T-cell (primary cell): ENCODE data around the gene WDR86. TPM values are rescaled to one million over a fixed set of nuclear protein-coding genes. Genes with fewer than 3 reads are reported as not detected.
A peak's percentile ranks its signal among the peaks of the same experiment; 100 is the strongest.

Experiments used
- ATAC-seq, 4 experiments: fragments of 200-7000 bp in 3 of 4; fragments of 150-1000 bp in 1 of 4; cut with Tn5 transposase; replicated peaks in 1 of 4; 1 replicate in 3 of 4; 2 replicates in 1 of 4; pipeline ENCODE4 v1.10.0; 2021; ENCODE audit warnings: moderate library complexity in 3 of 4, mild to moderate bottlenecking in 2 of 4, moderate number of reproducible peaks in 1 of 4
- CTCF ChIA-PET, 2 donors: fragments of 300-600 bp; sonication (Branson Sonifier 250); formaldehyde crosslinking; loops; one replicate each; lab custom pipeline; 2022; ENCODE audit warnings: antibody characterized with exemption in 2 of 2; lab: Charles Lee
- POLR2A ChIA-PET, 2 donors: fragments of 300-600 bp; sonication (Branson Sonifier 250); formaldehyde crosslinking; loops; one replicate each; lab custom pipeline; 2022; ENCODE audit warnings: antibody characterized with exemption in 2 of 2; lab: Charles Lee
- DNase-seq, 35 experiments: peaks; one replicate each; pipeline versions ENCODE4 v3.0.0 to v3.0.0-alpha.2; 2013 to 2023
- H3K27ac ChIP-seq: one replicate; pipeline ENCODE4 v1.5.1; 2013; ENCODE audit warnings: low read length
- H3K27me3 ChIP-seq, 2 experiments: replicated peaks in 1 of 2; 1 replicate in 1 of 2; 2 replicates in 1 of 2; pipeline versions ENCODE4 v1.6.1 to v1.7.0; 2013; ENCODE audit warnings: low read length in 1 of 2, mixed read lengths in 1 of 2; ENCODE audit not compliant: control insufficient read depth in 2 of 2, insufficient read depth in 2 of 2; ENCODE audit errors: extremely low read depth in 1 of 2
- H3K36me3 ChIP-seq, 2 donors: 1 replicate in 1 of 2; 2 replicates in 1 of 2; pipeline versions ENCODE4 v1.6.1 to v1.7.0; 2013; ENCODE audit warnings: low read length in 1 of 2; ENCODE audit not compliant: control insufficient read depth in 2 of 2, insufficient read depth in 1 of 2; ENCODE audit errors: extremely low read depth in 1 of 2
- H3K4me1 ChIP-seq, 2 experiments: 1 replicate in 1 of 2; 2 replicates in 1 of 2; pipeline versions ENCODE4 v1.6.1 to v1.7.0; 2013; ENCODE audit warnings: low read length in 2 of 2, mixed read lengths in 1 of 2; ENCODE audit not compliant: insufficient read depth in 2 of 2, control insufficient read depth in 1 of 2; ENCODE audit errors: extremely low read depth in 1 of 2
- H3K4me3 ChIP-seq, 2 donors: 1 replicate in 1 of 2; 2 replicates in 1 of 2; pipeline versions ENCODE4 v1.5.1 to v1.7.0; 2013; ENCODE audit warnings: mild to moderate bottlenecking in 2 of 2, low read length in 1 of 2, moderate library complexity in 1 of 2; ENCODE audit not compliant: control insufficient read depth in 1 of 2; ENCODE audit errors: extremely low read depth in 1 of 2
- H3K9me3 ChIP-seq: 2 replicates; pipeline ENCODE4 v1.7.0; 2013
- H3K27ac Mint-ChIP-seq, 2 donors: one replicate each; pipeline ENCODE4 v1.8.0; 2020 to 2021; ENCODE audit warnings: mild to moderate bottlenecking in 2 of 2, mixed read lengths in 2 of 2
- H3K27me3 Mint-ChIP-seq, 2 donors: one replicate each; pipeline ENCODE4 v1.8.0; 2021 to 2022; ENCODE audit warnings: mixed read lengths in 2 of 2
- H3K36me3 Mint-ChIP-seq: one replicate; pipeline ENCODE4 v1.8.0; 2021; ENCODE audit warnings: mixed read lengths
- H3K4me1 Mint-ChIP-seq, 3 donors: one replicate each; pipeline ENCODE4 v1.8.0; 2020 to 2022; ENCODE audit warnings: mixed read lengths in 3 of 3, mild to moderate bottlenecking in 1 of 3
- H3K4me3 Mint-ChIP-seq, 3 donors: one replicate each; pipeline ENCODE4 v1.8.0; 2020 to 2022; ENCODE audit warnings: mild to moderate bottlenecking in 3 of 3, mixed read lengths in 3 of 3, moderate library complexity in 3 of 3
- H3K9me3 Mint-ChIP-seq, 3 donors: one replicate each; pipeline ENCODE4 v1.8.0; 2020 to 2022; ENCODE audit warnings: mixed read lengths in 3 of 3
- WGBS: methylation state at CpG from one replicate; pipeline ENCODE4 v1.1.5; 2013; ENCODE audit warnings: missing lambda C conversion rate; ENCODE audit not compliant: insufficient coverage; 5-methylcytosine and 5-hydroxymethylcytosine counted together
- total RNA-seq, 35 experiments: library from RNA in 6 of 35; stranded (reverse) in 6 of 35; fragments of 120-200 nt in 1 of 35; gene quantifications; one replicate each; pipeline versions ENCODE4 v1.2.1 to v1.2.4 and lab custom pipeline; 2013 to 2026

WDR86 gene
- total RNA-seq, 5 donors from 2014 or later (not counting 1 experiment from before 2014, with no cell fraction given), result 3.1 to 26.0 (median 10.1) TPM

- H3K9me3 Mint-ChIP-seq, result no peaks in the 10 kb centered on the region
- H3K4me3 ChIP-seq, result no peak overlapping the region
- ATAC-seq, result no peak
- ChIA-PET POLR2A (no interaction called here), CTCF (no interaction called here)
- H3K4me1 ChIP-seq, result peaks cover 0 to 6% of the 10 kb centered on the region in 2 experiments
- H3K27me3 Mint-ChIP-seq, result peaks cover 0 to 2% of the 10 kb centered on the region in 2 donors
- no peak overlapping the region for H3K27ac ChIP-seq
- peaks cover 0 to 9% of the 10 kb centered on the region in 2 experiments for H3K27me3 ChIP-seq
- H3K4me3 Mint-ChIP-seq, result no peak overlapping the region
- no peak for DNase-seq
- H3K36me3 ChIP-seq, result no peaks in the 10 kb centered on the region
- H3K9me3 ChIP-seq, result no peaks in the 10 kb centered on the region
- peaks cover 6 to 16% (median 8%) of the 10 kb centered on the region in 3 donors for H3K4me1 Mint-ChIP-seq
- 95% methylated on average over 14 of the region's 14 CpGs for WGBS
- H3K36me3 Mint-ChIP-seq, result no peaks in the 10 kb centered on the region
- H3K27ac Mint-ChIP-seq, result no peak overlapping the region
These were observed 44.5 kb upstream of the WDR86 start for GRCh38 chr7:151454305-151454704.

GRCh38 chr7:151453326-151453791, 43.5 kb upstream of the WDR86 start:
- Mint-ChIP-seq H3K9me3 (no peaks in the 10 kb centered on the region), H3K27ac (no peak overlapping the region), H3K36me3 (no peaks in the 10 kb centered on the region), H3K4me1 (peaks cover 8 to 17% (median 8%) of the 10 kb centered on the region in 3 donors), H3K4me3 (no peak overlapping the region), H3K27me3 (peaks cover 0 to 2% of the 10 kb centered on the region in 2 donors)
- no peaks in the 10 kb centered on the region for H3K9me3 ChIP-seq
- ATAC-seq (no peak), DNase-seq (peak in 3 of 35 experiments; percentile 5 to 18 (median 15))
- CTCF ChIA-PET, result interaction anchor here in 1 of 2 donors (1.0 kb wide), 1 partner anchor 137 kb away, joined by 3 read pairs; no protein-coding TSS in a partner anchor
- H3K4me1 ChIP-seq, result peaks cover 0 to 14% of the 10 kb centered on the region in 2 experiments
- no peak overlapping the region for H3K27ac ChIP-seq
- WGBS, result 81% methylated on average over 13 of the region's 13 CpGs
- H3K36me3 ChIP-seq, result no peaks in the 10 kb centered on the region
- H3K4me3 ChIP-seq, result no peak overlapping the region
- H3K27me3 ChIP-seq, result peaks cover 0 to 16% of the 10 kb centered on the region in 2 experiments
- POLR2A ChIA-PET, result no interaction called here

GRCh38 chr7:151452680-151453325, 43.0 kb upstream of the WDR86 start:
- H3K36me3 ChIP-seq, result no peaks in the 10 kb centered on the region
- peaks cover 0 to 2% of the 10 kb centered on the region in 2 donors for H3K27me3 Mint-ChIP-seq
- no peaks in the 10 kb centered on the region for H3K9me3 ChIP-seq
- WGBS, result 86% methylated on average over 7 of the region's 15 CpGs
- H3K4me1 ChIP-seq, result peaks cover 0 to 19% of the 10 kb centered on the region in 2 experiments
- POLR2A ChIA-PET, result no interaction called here
- H3K27ac ChIP-seq, result no peak overlapping the region
- ATAC-seq (no peak), DNase-seq (peak in 1 of 35 experiments; percentile 15)
- no peaks in the 10 kb centered on the region for H3K9me3 Mint-ChIP-seq
- H3K4me3 Mint-ChIP-seq, result no peak overlapping the region
- peaks cover 0 to 16% of the 10 kb centered on the region in 2 experiments for H3K27me3 ChIP-seq
- CTCF ChIA-PET, result interaction anchor here in 1 of 2 donors (1.0 kb wide), 1 partner anchor 136 kb away, joined by 3 read pairs; no protein-coding TSS in a partner anchor
- no peaks in the 10 kb centered on the region for H3K36me3 Mint-ChIP-seq
- no peak overlapping the region for H3K4me3 ChIP-seq
- H3K27ac Mint-ChIP-seq, result no peak overlapping the region
- peaks cover 8 to 17% (median 8%) of the 10 kb centered on the region in 3 donors for H3K4me1 Mint-ChIP-seq

GRCh38 chr7:151451626-151452571, 42.1 kb upstream of the WDR86 start:
- H3K27ac Mint-ChIP-seq, result no peak overlapping the region
- WGBS, result 88% methylated on average over 14 of the region's 23 CpGs
- ChIA-PET CTCF (interaction anchor here (0.5 to 1.0 kb wide), 3 partner anchors 82 to 574 kb away, joined by 3 read pairs; no protein-coding TSS in a partner anchor), POLR2A (no interaction called here)
- no peak overlapping the region for H3K4me3 Mint-ChIP-seq
- H3K36me3 Mint-ChIP-seq, result no peaks in the 10 kb centered on the region
- H3K4me3 ChIP-seq, result no peak overlapping the region
- DNase-seq (peak in 1 of 35 experiments; percentile 20), ATAC-seq (no peak)
- peaks cover 0 to 2% of the 10 kb centered on the region in 2 donors for H3K27me3 Mint-ChIP-seq
- no peaks in the 10 kb centered on the region for H3K9me3 ChIP-seq
- peaks cover 4 to 8% (median 6%) of the 10 kb centered on the region in 3 donors for H3K4me1 Mint-ChIP-seq
- no peaks in the 10 kb centered on the region for H3K9me3 Mint-ChIP-seq
- H3K27me3 ChIP-seq, result peaks cover 0 to 16% of the 10 kb centered on the region in 2 experiments
- no peaks in the 10 kb centered on the region for H3K36me3 ChIP-seq
- peaks cover 0 to 23% of the 10 kb centered on the region in 2 experiments for H3K4me1 ChIP-seq
- H3K27ac ChIP-seq, result no peak overlapping the region

GRCh38 chr7:151451156-151451555, 41.3 kb upstream of the WDR86 start:
- H3K4me3 ChIP-seq, result no peak overlapping the region
- ChIA-PET POLR2A (no interaction called here), CTCF (interaction anchor here (0.6 to 1.2 kb wide), 5 partner anchors 20 to 109 kb away, joined by 3 to 8 read pairs (median 3); no protein-coding TSS in a partner anchor)
- Mint-ChIP-seq H3K9me3 (no peaks in the 10 kb centered on the region), H3K4me1 (peaks cover 4 to 14% (median 6%) of the 10 kb centered on the region in 3 donors), H3K36me3 (no peaks in the 10 kb centered on the region), H3K27ac (no peak overlapping the region), H3K27me3 (peaks cover 0 to 2% of the 10 kb centered on the region in 2 donors), H3K4me3 (no peak overlapping the region)
- H3K9me3 ChIP-seq, result no peaks in the 10 kb centered on the region
- H3K27me3 ChIP-seq, result peaks cover 0 to 21% of the 10 kb centered on the region in 2 experiments
- H3K27ac ChIP-seq, result no peak overlapping the region
- H3K4me1 ChIP-seq, result peaks cover 0 to 27% of the 10 kb centered on the region in 2 experiments
- no peak for ATAC-seq
- WGBS, result 84% methylated on average over 4 of the region's 5 CpGs
- no peak for DNase-seq
- no peaks in the 10 kb centered on the region for H3K36me3 ChIP-seq

GRCh38 chr7:151449990-151450389, 40.2 kb upstream of the WDR86 start:
- CTCF ChIA-PET, result interaction anchor here (0.9 to 3.1 kb wide), 7 partner anchors 81 to 183 kb away, joined by 3 to 19 read pairs (median 9); no protein-coding TSS in a partner anchor
- Histone ChIP-seq H3K36me3 (no peaks in the 10 kb centered on the region), H3K27me3 (peaks cover 0 to 24% of the 10 kb centered on the region in 2 experiments), H3K27ac (no peak overlapping the region), H3K4me3 (no peak overlapping the region), H3K4me1 (peaks cover 0 to 27% of the 10 kb centered on the region in 2 experiments), H3K9me3 (no peaks in the 10 kb centered on the region)
- Mint-ChIP-seq H3K27ac (no peak overlapping the region), H3K9me3 (no peaks in the 10 kb centered on the region), H3K27me3 (peaks cover 0 to 2% of the 10 kb centered on the region in 2 donors), H3K4me1 (peaks cover 4 to 19% (median 7%) of the 10 kb centered on the region in 3 donors), H3K36me3 (no peaks in the 10 kb centered on the region), H3K4me3 (peak overlapping the region in 1 of 3 donors; percentile 9)
- ATAC-seq (no peak), DNase-seq (no peak)
- POLR2A ChIA-PET, result no interaction called here
- 97% methylated on average over 8 of the region's 9 CpGs for WGBS
